ENCODE data around the gene PLXDC2. TPM values are rescaled to one million over a fixed set of nuclear protein-coding genes. Genes with fewer than 3 reads are reported as not detected.

Gene PLXDC2
- total RNA-seq, 1 donor from 2014 or later, result 129 TPM

DNA sequence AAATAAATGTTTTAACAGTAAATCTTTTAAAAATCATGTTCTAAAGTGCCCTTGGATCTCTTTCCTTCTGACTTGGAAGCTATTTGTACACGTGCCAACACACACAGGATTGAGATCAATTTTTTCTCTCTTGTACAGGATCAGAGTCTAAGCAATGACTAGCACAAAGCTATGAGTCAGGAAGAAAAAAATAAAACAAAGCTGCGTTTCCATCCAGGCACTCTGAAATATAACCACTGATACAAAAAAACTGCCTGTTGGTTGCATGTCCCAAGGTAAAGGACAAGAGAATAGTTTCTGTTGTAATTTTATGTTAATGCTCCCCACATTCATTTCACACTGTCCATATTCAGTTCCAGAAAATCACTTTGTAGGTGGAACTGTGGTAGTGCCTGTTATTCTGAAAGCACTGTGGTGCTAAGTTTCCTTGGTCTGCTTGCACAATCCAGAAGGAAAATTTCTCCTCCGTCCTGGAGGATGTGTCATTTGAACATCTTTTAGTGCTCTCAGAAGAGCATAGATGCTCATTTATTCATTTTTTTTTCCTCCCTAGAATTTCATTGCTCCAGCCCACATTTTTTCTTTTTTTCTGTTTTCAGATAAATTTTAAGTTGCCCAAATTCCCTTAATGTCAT is 113.4 kb downstream of the PLXDC2 start:
- intact Hi-C loops (cut with DNase I), result no loop called here
- DNase-seq, result no peak
- ATAC-seq, result no peak
- no peak overlapping the region for H3K4me3 ChIP-seq
- H3K27me3 ChIP-seq, result no peaks in the 10 kb centered on the region
- no peaks in the 10 kb centered on the region for H3K9me3 ChIP-seq
- TF ChIP-seq, protein P1, sequence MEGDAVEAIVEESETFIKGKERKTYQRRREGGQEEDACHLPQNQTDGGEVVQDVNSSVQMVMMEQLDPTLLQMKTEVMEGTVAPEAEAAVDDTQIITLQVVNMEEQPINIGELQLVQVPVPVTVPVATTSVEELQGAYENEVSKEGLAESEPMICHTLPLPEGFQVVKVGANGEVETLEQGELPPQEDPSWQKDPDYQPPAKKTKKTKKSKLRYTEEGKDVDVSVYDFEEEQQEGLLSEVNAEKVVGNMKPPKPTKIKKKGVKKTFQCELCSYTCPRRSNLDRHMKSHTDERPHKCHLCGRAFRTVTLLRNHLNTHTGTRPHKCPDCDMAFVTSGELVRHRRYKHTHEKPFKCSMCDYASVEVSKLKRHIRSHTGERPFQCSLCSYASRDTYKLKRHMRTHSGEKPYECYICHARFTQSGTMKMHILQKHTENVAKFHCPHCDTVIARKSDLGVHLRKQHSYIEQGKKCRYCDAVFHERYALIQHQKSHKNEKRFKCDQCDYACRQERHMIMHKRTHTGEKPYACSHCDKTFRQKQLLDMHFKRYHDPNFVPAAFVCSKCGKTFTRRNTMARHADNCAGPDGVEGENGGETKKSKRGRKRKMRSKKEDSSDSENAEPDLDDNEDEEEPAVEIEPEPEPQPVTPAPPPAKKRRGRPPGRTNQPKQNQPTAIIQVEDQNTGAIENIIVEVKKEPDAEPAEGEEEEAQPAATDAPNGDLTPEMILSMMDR (IDR thresholded peaks at IDR 0.05), result no peak
- no peaks in the 10 kb centered on the region for H3K36me3 ChIP-seq
- peaks cover 33% of the 10 kb centered on the region for H3K4me1 ChIP-seq
- no peak overlapping the region for H3K27ac ChIP-seq

DNA sequence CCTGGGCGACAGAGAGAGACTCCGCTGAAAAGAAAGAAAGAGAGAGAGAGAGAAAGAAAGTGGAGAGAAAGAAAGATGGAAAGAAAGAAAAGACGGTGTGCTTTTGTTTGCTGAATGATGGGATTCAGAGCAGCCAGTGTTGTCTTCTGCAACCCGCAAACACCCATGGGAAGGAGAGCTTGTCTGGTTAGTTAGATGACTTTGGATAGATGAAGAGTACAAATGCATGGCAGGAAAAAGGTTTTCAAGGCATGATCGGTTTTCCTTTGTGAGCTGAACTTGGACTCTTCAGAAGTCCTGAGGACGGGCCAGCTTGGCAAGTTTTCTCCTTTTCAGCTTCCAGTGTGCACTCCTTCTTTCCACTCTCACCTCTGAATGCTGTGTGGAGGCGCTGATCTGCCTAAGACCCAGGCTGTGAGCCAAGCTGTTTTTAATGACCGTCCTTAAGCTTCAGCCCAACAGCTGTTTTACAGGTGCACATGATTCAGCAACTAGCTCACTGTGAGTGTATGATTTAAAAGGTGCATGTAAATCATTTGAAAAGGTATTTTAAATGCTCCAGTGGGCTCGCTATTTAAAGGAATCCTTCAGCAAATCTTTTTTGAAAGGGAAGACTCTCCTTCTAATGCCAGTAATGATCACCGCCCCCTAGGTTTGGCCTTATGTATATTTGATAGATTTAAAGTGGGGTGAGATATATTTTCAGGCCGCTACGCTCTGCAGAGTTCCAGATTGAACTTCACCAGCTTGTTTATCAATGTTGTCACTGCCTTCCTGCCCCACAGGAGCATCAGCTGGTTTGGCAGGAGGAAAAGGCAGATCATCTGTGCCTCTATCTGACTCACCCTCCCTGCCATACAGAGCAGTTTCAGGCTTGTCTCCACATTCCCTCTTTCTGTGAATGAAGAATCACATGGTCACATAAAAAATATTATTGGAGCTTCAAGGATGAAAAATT is 115.0 kb downstream of the PLXDC2 start:
- DNase-seq, result no peak
- no peaks in the 10 kb centered on the region for H3K27me3 ChIP-seq
- TF ChIP-seq, protein P1 (IDR thresholded peaks at IDR 0.05), result no peak
- no peak overlapping the region for H3K4me3 ChIP-seq
- peak; percentile 81 for ATAC-seq
- H3K27ac ChIP-seq, result peak overlapping the region; percentile 67
- peaks cover 33% of the 10 kb centered on the region for H3K4me1 ChIP-seq
- no peaks in the 10 kb centered on the region for H3K9me3 ChIP-seq
- intact Hi-C loops (cut with DNase I), result no loop called here
- H3K36me3 ChIP-seq, result no peaks in the 10 kb centered on the region

DNA sequence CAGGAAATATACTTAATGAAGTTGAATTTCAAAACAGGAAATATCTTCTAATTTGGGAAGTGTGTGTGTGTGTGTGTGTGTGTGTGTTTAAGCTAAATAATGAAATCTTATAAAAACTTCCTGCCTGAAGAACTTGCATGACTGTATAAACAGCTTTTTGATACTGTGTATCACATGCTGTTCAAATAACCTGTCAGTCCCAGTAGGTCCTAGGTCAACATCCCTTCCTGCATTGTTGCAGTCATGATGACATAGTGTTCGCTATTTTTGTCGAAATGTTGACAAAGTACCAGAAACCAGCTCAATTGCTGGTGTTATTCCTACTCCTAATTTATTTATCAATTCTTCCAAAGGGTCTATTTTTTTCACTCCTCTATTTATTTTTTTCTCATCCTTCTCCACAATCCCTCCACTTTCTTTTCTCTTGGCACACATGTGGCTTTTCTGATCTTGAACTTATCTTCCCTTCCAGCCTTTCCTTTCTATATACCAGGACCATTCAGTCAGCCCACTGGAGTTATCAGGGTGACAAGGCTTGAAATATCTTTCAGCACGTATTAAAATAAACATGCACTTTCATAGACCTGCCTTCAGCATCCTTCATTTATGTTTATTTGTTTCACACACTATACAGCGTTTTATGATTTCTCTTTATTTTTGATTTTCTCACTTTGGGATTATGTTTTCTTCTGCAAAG is 115.8 kb downstream of the PLXDC2 start:
- Histone ChIP-seq H3K27ac (peak overlapping the region; percentile 47), H3K4me1 (peaks cover 33% of the 10 kb centered on the region), H3K9me3 (no peaks in the 10 kb centered on the region), H3K36me3 (no peaks in the 10 kb centered on the region), H3K27me3 (no peaks in the 10 kb centered on the region), H3K4me3 (no peak overlapping the region)
- TF ChIP-seq, protein P1 (IDR thresholded peaks at IDR 0.05), result no peak
- intact Hi-C loops (cut with DNase I), result no loop called here
- ATAC-seq, result peak; percentile 70
- no peak for DNase-seq

GRCh38 chr10:19932806-19933371 is 116.7 kb downstream of the PLXDC2 start:
- intact Hi-C loops (cut with DNase I), result no loop called here
- Histone ChIP-seq H3K27ac (peak overlapping the region; percentile 47), H3K36me3 (no peaks in the 10 kb centered on the region), H3K4me3 (no peak overlapping the region), H3K9me3 (no peaks in the 10 kb centered on the region), H3K27me3 (no peaks in the 10 kb centered on the region), H3K4me1 (peaks cover 33% of the 10 kb centered on the region)
- DNase-seq, result no peak
- TF ChIP-seq, protein P1 (IDR thresholded peaks at IDR 0.05), result no peak
- ATAC-seq, result no peak

GRCh38 chr10:19933772-19934171 is 117.5 kb downstream of the PLXDC2 start:
- ATAC-seq (no peak), DNase-seq (no peak)
- H3K27me3 ChIP-seq, result no peaks in the 10 kb centered on the region
- TF ChIP-seq, protein P1 (IDR thresholded peaks at IDR 0.05), result no peak
- no peak overlapping the region for H3K27ac ChIP-seq
- H3K36me3 ChIP-seq, result no peaks in the 10 kb centered on the region
- intact Hi-C loops (cut with DNase I), result no loop called here
- H3K4me1 ChIP-seq, result peaks cover 33% of the 10 kb centered on the region
- no peak overlapping the region for H3K4me3 ChIP-seq
- no peaks in the 10 kb centered on the region for H3K9me3 ChIP-seq

Data from upper lobe of right lung (tissue), 1 donor.